CD4-positive, CD25-positive, alpha-beta regulatory T cell (primary cell): ENCODE results near the gene BHLHE40. TPM values are rescaled to one million over a fixed set of nuclear protein-coding genes. Genes with fewer than 3 reads are reported as not detected.

Experiments
- ATAC-seq, 2 donors: fragments of 150-1000 bp; cut with Tn5 transposase; one replicate each; pipeline ENCODE4 v1.10.0; 2021; ENCODE audit warnings: low read depth in 2 of 2, moderate number of reproducible peaks in 2 of 2, moderate library complexity in 1 of 2
- DNase-seq, 3 donors: peaks; one replicate each; pipeline versions ENCODE4 v3.0.0 to v3.0.0-alpha.2; 2012 to 2022; ENCODE audit warnings: mixed read lengths in 1 of 3
- H3K27ac ChIP-seq: one replicate; pipeline ENCODE4 v1.7.0; 2013; ENCODE audit warnings: mild to moderate bottlenecking, low read length; ENCODE audit not compliant: insufficient read depth, poor library complexity, severe bottlenecking
- H3K27me3 ChIP-seq: one replicate; pipeline ENCODE4 v1.7.0; 2013; ENCODE audit warnings: low read length; ENCODE audit not compliant: control insufficient read depth, insufficient read depth
- H3K36me3 ChIP-seq: one replicate; pipeline ENCODE4 v1.7.0; 2013; ENCODE audit warnings: mild to moderate bottlenecking, low read length, moderate library complexity; ENCODE audit not compliant: control insufficient read depth, insufficient read depth
- H3K4me1 ChIP-seq: 2 replicates; pipeline ENCODE4 v1.7.0; 2013; ENCODE audit warnings: mild to moderate bottlenecking, low read length; ENCODE audit not compliant: insufficient read depth, control insufficient read depth, poor library complexity, severe bottlenecking
- H3K4me3 ChIP-seq: one replicate; pipeline ENCODE4 v1.7.0; 2013; ENCODE audit warnings: low read depth, mild to moderate bottlenecking, low read length, moderate library complexity
- H3K9me3 ChIP-seq, 2 experiments: 1 replicate in 1 of 2; 2 replicates in 1 of 2; pipeline ENCODE4 v1.7.0; 2013; ENCODE audit warnings: low read length in 2 of 2, mild to moderate bottlenecking in 1 of 2, moderate library complexity in 1 of 2; ENCODE audit not compliant: control insufficient read depth in 2 of 2
- H3K27ac Mint-ChIP-seq, 3 donors: one replicate each; pipeline ENCODE4 v1.8.0; 2020 to 2022; ENCODE audit warnings: mild to moderate bottlenecking in 3 of 3, mixed read lengths in 3 of 3, moderate library complexity in 2 of 3
- H3K27me3 Mint-ChIP-seq: one replicate; pipeline ENCODE4 v1.8.0; 2022; ENCODE audit warnings: mild to moderate bottlenecking, mixed read lengths
- H3K36me3 Mint-ChIP-seq: one replicate; pipeline ENCODE4 v1.8.0; 2020; ENCODE audit warnings: mixed read lengths
- H3K4me1 Mint-ChIP-seq, 4 donors: one replicate each; pipeline ENCODE4 v1.8.0; 2020 to 2022; ENCODE audit warnings: mixed read lengths in 4 of 4, mild to moderate bottlenecking in 1 of 4
- H3K4me3 Mint-ChIP-seq, 4 donors: one replicate each; pipeline ENCODE4 v1.8.0; 2020 to 2022; ENCODE audit warnings: mild to moderate bottlenecking in 4 of 4, mixed read lengths in 4 of 4, moderate library complexity in 3 of 4
- H3K9me3 Mint-ChIP-seq, 7 donors: one replicate each; pipeline ENCODE4 v1.8.0; 2020 to 2022; ENCODE audit warnings: mixed read lengths in 7 of 7, mild to moderate bottlenecking in 3 of 7, moderate library complexity in 2 of 7
- polyA plus RNA-seq, 4 donors: library from polyadenylated mRNA; unstranded; fragments of 300-500 nt; fragmentation: Illumina TruSeq; gene quantifications; one replicate each; pipeline ENCODE4 v1.2.3, GENCODE V29; 2021
- total RNA-seq: library from RNA; stranded (reverse); gene quantifications from one replicate; pipeline ENCODE4 v1.2.3, GENCODE V29; 2022

The BHLHE40 gene
- total RNA-seq (44.4 TPM), polyA plus RNA-seq (1 to 10 TPM in 1 of 4 donors, under 1 TPM in 3; 0.65 to 1.2 (median 0.71) TPM)

DNA sequence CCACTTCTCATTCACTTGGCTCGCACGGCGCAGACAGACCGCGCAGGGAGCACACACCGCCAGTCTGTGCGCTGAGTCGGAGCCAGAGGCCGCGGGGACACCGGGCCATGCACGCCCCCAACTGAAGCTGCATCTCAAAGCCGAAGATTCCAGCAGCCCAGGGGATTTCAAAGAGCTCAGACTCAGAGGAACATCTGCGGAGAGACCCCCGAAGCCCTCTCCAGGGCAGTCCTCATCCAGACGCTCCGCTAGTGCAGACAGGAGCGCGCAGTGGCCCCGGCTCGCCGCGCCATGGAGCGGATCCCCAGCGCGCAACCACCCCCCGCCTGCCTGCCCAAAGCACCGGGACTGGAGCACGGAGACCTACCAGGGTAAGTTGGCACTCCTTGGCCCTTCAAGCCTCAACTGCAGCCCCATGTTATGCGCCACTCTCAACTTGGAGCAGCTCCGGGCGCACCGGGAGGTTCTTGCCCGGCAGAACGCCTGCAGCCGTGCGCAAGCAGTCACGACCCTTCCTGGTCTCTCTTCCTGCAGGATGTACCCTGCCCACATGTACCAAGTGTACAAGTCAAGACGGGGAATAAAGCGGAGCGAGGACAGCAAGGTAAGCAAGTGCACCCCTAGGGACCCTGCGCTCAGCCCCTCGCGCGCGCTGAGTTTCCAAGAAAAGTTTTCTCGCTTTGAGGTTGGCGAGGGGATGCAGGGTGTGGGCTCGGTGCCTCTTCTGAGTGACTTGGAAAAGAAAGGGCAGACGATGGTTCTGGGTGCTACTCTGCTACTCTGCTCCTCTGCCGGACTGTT lies at the start of gene BHLHE40:
Gene BHLHE40 (plus strand): TSS at position 10 of the 801 bp plus-strand sequence. CDS start 282 bp downstream, at position 292.
- H3K27me3 Mint-ChIP-seq, result peaks cover 37% of the 10 kb centered on the region
- H3K9me3 Mint-ChIP-seq, result peaks cover 0 to 4% (median 0%) of the 10 kb centered on the region in 7 donors
- Histone ChIP-seq H3K9me3 (no peaks in the 10 kb centered on the region), H3K4me1 (peaks cover 44% of the 10 kb centered on the region), H3K4me3 (peak within 1 kb of the TSS; percentile 74), H3K36me3 (no peaks in the 10 kb centered on the region), H3K27me3 (no peaks in the 10 kb centered on the region), H3K27ac (peak within 1 kb of the TSS; percentile 69)
- peaks cover 5 to 54% (median 39%) of the 10 kb centered on the region in 4 donors for H3K4me1 Mint-ChIP-seq
- ATAC-seq (peak; percentile 14 to 26), DNase-seq (peak in 2 of 3 donors; percentile 49 to 61)
- peak within 1 kb of the TSS; percentile 92 to 99 (median 94) for H3K4me3 Mint-ChIP-seq
- H3K27ac Mint-ChIP-seq, result peak within 1 kb of the TSS in 2 of 3 donors; percentile 81 to 98
- H3K36me3 Mint-ChIP-seq, result peaks cover 4% of the 10 kb centered on the region

DNA sequence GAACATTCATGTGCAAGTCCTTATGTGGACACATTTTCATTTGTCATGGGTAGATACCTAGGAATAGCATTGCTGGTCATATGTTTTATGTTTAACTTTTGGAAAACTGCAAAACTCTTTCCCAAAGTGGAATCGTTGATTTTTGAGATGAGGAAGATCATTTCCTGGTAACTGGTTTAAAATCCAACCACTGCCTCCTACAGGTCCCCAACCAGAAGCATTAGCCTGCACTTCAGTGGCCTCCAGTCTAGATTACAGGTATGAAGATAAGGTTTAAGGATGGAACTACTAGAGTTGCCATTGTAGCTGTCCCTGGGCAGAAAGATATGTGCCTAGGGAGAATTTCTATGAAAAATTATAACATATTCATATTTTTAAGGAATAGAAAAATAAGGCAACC lies 48.7 kb upstream of the BHLHE40 start:
- no peaks in the 10 kb centered on the region for H3K36me3 ChIP-seq
- DNase-seq, result no peak
- Mint-ChIP-seq H3K27me3 (no peaks in the 10 kb centered on the region), H3K4me1 (peaks cover 0 to 10% (median 7%) of the 10 kb centered on the region in 4 donors), H3K9me3 (no peaks in the 10 kb centered on the region), H3K4me3 (no peak overlapping the region), H3K27ac (no peak overlapping the region), H3K36me3 (no peaks in the 10 kb centered on the region)
- no peak overlapping the region for H3K27ac ChIP-seq
- no peak for ATAC-seq
- H3K9me3 ChIP-seq, result no peaks in the 10 kb centered on the region
- H3K4me1 ChIP-seq, result no peaks in the 10 kb centered on the region
- no peak overlapping the region for H3K4me3 ChIP-seq
- H3K27me3 ChIP-seq, result no peaks in the 10 kb centered on the region

DNA sequence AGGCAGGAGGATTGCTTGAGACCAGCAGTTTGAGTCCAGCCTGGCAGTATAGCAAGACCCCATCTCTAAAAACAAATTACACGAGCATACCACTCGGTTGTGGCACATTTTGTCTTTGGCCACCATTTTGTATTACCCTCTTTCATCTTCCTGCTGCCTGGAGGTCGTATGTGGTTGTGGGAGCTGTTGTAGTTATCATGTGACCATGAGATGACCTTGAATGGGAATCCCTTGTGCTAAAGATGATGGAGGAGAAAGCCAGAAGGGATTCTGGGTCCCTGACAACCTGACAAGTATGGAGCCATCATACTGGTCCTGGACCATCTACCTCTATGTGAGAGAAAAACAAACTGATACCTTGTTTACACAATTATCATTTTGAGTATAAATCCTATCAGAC lies 45.2 kb upstream of the BHLHE40 start:
- H3K27ac ChIP-seq, result no peak overlapping the region
- no peaks in the 10 kb centered on the region for H3K36me3 Mint-ChIP-seq
- H3K27me3 Mint-ChIP-seq, result peaks cover 11% of the 10 kb centered on the region
- no peak overlapping the region for H3K4me3 Mint-ChIP-seq
- no peak for DNase-seq
- ATAC-seq, result no peak
- H3K9me3 ChIP-seq, result no peaks in the 10 kb centered on the region
- H3K27me3 ChIP-seq, result no peaks in the 10 kb centered on the region
- H3K9me3 Mint-ChIP-seq, result no peaks in the 10 kb centered on the region
- H3K4me3 ChIP-seq, result no peak overlapping the region
- no peak overlapping the region for H3K27ac Mint-ChIP-seq
- H3K4me1 ChIP-seq, result no peaks in the 10 kb centered on the region
- peaks cover 0 to 5% (median 4%) of the 10 kb centered on the region in 4 donors for H3K4me1 Mint-ChIP-seq
- H3K36me3 ChIP-seq, result no peaks in the 10 kb centered on the region

DNA sequence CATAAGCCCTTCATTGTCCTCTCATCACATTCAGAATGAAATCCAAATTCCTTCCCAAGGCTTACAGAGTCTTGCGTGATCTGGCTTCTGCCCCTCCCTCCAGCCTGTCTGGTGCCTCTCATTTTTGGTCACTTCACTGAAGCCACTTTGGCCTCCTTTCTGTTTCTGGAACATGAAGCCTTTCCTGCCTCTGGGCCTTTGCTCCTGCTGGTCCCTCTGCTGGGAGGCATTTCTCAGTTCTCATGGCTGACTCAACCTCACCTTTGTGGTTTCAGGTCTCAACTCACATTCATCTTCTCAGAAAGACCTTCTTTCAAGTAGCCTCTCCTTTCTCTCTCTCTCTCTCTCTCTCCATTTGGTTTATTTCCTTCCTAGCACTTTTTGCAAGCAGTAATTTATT lies 43.9 kb upstream of the BHLHE40 start:
- Histone ChIP-seq H3K27me3 (no peaks in the 10 kb centered on the region), H3K9me3 (no peaks in the 10 kb centered on the region), H3K4me1 (no peaks in the 10 kb centered on the region), H3K4me3 (no peak overlapping the region), H3K36me3 (no peaks in the 10 kb centered on the region), H3K27ac (no peak overlapping the region)
- H3K36me3 Mint-ChIP-seq, result no peaks in the 10 kb centered on the region
- no peaks in the 10 kb centered on the region for H3K9me3 Mint-ChIP-seq
- no peak overlapping the region for H3K27ac Mint-ChIP-seq
- ATAC-seq (no peak), DNase-seq (peak in 1 of 3 donors; percentile 62)
- H3K4me3 Mint-ChIP-seq, result no peak overlapping the region
- peaks cover 11% of the 10 kb centered on the region for H3K27me3 Mint-ChIP-seq
- H3K4me1 Mint-ChIP-seq, result peaks cover 0 to 5% (median 4%) of the 10 kb centered on the region in 4 donors

DNA sequence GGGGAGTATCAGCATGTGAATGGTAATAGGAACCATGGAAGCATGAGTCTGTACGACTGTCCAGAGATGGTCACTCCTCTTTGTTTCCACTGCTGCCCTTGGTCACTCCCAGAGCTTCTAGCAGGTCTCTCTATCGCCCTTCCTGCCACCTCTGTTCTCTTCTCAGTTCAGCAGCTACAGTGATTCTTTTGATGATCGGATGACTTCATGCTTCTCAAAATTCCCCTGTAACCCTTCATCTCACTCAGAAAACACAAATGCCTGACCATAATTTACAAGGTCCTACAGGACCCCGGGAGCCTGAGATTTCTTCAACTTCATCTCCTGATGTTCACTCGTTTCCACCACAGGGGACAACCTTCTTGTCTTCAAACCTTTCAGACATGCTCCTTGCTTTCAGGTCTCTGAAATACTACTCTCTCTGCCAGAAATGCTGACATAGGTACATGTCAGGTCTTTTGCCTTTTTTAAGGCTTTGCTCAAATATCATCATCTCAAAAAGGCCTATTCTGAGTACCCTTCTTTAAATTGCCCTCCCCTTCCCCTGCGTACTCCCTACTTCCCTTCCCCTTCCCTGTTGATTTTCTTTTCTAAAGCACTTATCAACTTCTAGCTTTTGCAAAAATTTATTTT lies 42.1 kb upstream of the BHLHE40 start:
- Mint-ChIP-seq H3K36me3 (no peaks in the 10 kb centered on the region), H3K27me3 (peaks cover 11% of the 10 kb centered on the region), H3K27ac (no peak overlapping the region), H3K9me3 (no peaks in the 10 kb centered on the region), H3K4me1 (peaks cover 0 to 5% (median 4%) of the 10 kb centered on the region in 4 donors), H3K4me3 (no peak overlapping the region)
- Histone ChIP-seq H3K4me3 (no peak overlapping the region), H3K4me1 (no peaks in the 10 kb centered on the region), H3K27me3 (no peaks in the 10 kb centered on the region), H3K9me3 (no peaks in the 10 kb centered on the region), H3K27ac (no peak overlapping the region), H3K36me3 (no peaks in the 10 kb centered on the region)
- DNase-seq (no peak), ATAC-seq (no peak)

GRCh38 chr3:4938281-4938982 lies 40.8 kb upstream of the BHLHE40 start:
- no peaks in the 10 kb centered on the region for H3K9me3 Mint-ChIP-seq
- no peak overlapping the region for H3K27ac Mint-ChIP-seq
- DNase-seq, result no peak
- ATAC-seq, result no peak
- H3K27ac ChIP-seq, result no peak overlapping the region
- H3K4me1 ChIP-seq, result no peaks in the 10 kb centered on the region
- H3K36me3 Mint-ChIP-seq, result no peaks in the 10 kb centered on the region
- peaks cover 0 to 5% (median 4%) of the 10 kb centered on the region in 4 donors for H3K4me1 Mint-ChIP-seq
- H3K4me3 ChIP-seq, result no peak overlapping the region
- H3K27me3 ChIP-seq, result no peaks in the 10 kb centered on the region
- H3K4me3 Mint-ChIP-seq, result no peak overlapping the region
- no peaks in the 10 kb centered on the region for H3K9me3 ChIP-seq
- no peaks in the 10 kb centered on the region for H3K36me3 ChIP-seq
- peaks cover 11% of the 10 kb centered on the region for H3K27me3 Mint-ChIP-seq

DNA sequence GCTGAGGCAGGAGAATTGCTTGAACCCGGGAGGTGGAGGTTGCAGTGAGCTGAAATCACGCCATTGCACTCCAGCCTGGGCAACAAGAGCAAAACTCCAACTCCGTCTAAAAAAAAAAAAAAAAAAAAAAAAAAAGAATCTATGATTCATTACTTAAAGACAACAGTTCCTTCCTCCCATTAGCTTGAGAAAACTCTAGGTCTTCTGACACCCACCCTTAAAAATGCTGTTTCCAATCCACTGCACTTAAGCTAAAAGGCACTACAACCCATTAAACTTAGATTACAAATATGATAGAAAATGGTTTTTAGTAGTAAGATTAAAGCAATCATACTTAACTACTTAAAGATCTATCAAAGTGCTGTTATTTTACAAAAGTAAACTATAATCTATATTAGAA lies 40.0 kb upstream of the BHLHE40 start:
- Mint-ChIP-seq H3K4me3 (no peak overlapping the region), H3K36me3 (no peaks in the 10 kb centered on the region)
- no peak for ATAC-seq

More for the DNA sequence above, 40.0 kb upstream of the BHLHE40 start:
- Histone ChIP-seq H3K36me3 (no peaks in the 10 kb centered on the region), H3K27ac (no peak overlapping the region), H3K27me3 (no peaks in the 10 kb centered on the region), H3K4me1 (no peaks in the 10 kb centered on the region), H3K9me3 (no peaks in the 10 kb centered on the region), H3K4me3 (no peak overlapping the region)
- H3K27me3 Mint-ChIP-seq, result peaks cover 15% of the 10 kb centered on the region
- no peak for DNase-seq
- peaks cover 0 to 4% (median 4%) of the 10 kb centered on the region in 4 donors for H3K4me1 Mint-ChIP-seq
- no peak overlapping the region for H3K27ac Mint-ChIP-seq
- no peaks in the 10 kb centered on the region for H3K9me3 Mint-ChIP-seq
